ENCODE data around the gene AUNIP.

Gene AUNIP

GRCh38 chr1:25875154-25875855 lies 16.0 kb upstream of the AUNIP start, which contains the start of gene PAQR7:
PAQR7 (minus strand) TSS chr1:25875708; CDS start chr1:25863839, 11,869 bp downstream.
- H3K36me3 Mint-ChIP-seq: no peaks in the 10 kb centered on the region
- peak within 1 kb of the TSS; percentile 85 for H3K4me3 Mint-ChIP-seq
- peaks cover 5% of the 10 kb centered on the region for H3K4me1 Mint-ChIP-seq
- no peaks in the 10 kb centered on the region for H3K27me3 Mint-ChIP-seq
- H3K9me3 Mint-ChIP-seq: no peaks in the 10 kb centered on the region
- peak within 1 kb of the TSS; percentile 26 for H3K27ac Mint-ChIP-seq

- no peaks in the 10 kb centered on the region for H3K27me3 Mint-ChIP-seq
- no peaks in the 10 kb centered on the region for H3K36me3 Mint-ChIP-seq
- peak overlapping the region; percentile 85 for H3K4me3 Mint-ChIP-seq
- no peaks in the 10 kb centered on the region for H3K9me3 Mint-ChIP-seq
- H3K4me1 Mint-ChIP-seq: peaks cover 5% of the 10 kb centered on the region
- no peak overlapping the region for H3K27ac Mint-ChIP-seq
These were observed 15.4 kb upstream of the AUNIP start for GRCh38 chr1:25874635-25875153.

- no peak overlapping the region for H3K27ac Mint-ChIP-seq
- peaks cover 5% of the 10 kb centered on the region for H3K4me1 Mint-ChIP-seq
- no peaks in the 10 kb centered on the region for H3K27me3 Mint-ChIP-seq
- H3K9me3 Mint-ChIP-seq: no peaks in the 10 kb centered on the region
- H3K36me3 Mint-ChIP-seq: no peaks in the 10 kb centered on the region
- H3K4me3 Mint-ChIP-seq: peak overlapping the region; percentile 85
These were observed 15.0 kb upstream of the AUNIP start for GRCh38 chr1:25874209-25874608.

GRCh38 chr1:25873120-25873519 lies 13.9 kb upstream of the AUNIP start:
- Mint-ChIP-seq H3K9me3 (no peaks in the 10 kb centered on the region), H3K4me1 (peaks cover 5% of the 10 kb centered on the region), H3K27ac (no peak overlapping the region), H3K4me3 (no peak overlapping the region), H3K36me3 (no peaks in the 10 kb centered on the region), H3K27me3 (no peaks in the 10 kb centered on the region)

GRCh38 chr1:25872713-25873112 lies 13.5 kb upstream of the AUNIP start:
- H3K4me1 Mint-ChIP-seq: peaks cover 5% of the 10 kb centered on the region
- H3K36me3 Mint-ChIP-seq: no peaks in the 10 kb centered on the region
- no peak overlapping the region for H3K4me3 Mint-ChIP-seq
- no peak overlapping the region for H3K27ac Mint-ChIP-seq
- H3K9me3 Mint-ChIP-seq: no peaks in the 10 kb centered on the region
- H3K27me3 Mint-ChIP-seq: no peaks in the 10 kb centered on the region

GRCh38 chr1:25871704-25872494 lies 12.6 kb upstream of the AUNIP start:
- no peaks in the 10 kb centered on the region for H3K9me3 Mint-ChIP-seq
- H3K27ac Mint-ChIP-seq: no peak overlapping the region
- H3K27me3 Mint-ChIP-seq: no peaks in the 10 kb centered on the region
- H3K4me3 Mint-ChIP-seq: no peak overlapping the region
- H3K4me1 Mint-ChIP-seq: peaks cover 5% of the 10 kb centered on the region
- no peaks in the 10 kb centered on the region for H3K36me3 Mint-ChIP-seq

GRCh38 chr1:25871086-25871703 lies 11.9 kb upstream of the AUNIP start:
- peaks cover 5% of the 10 kb centered on the region for H3K4me1 Mint-ChIP-seq
- H3K36me3 Mint-ChIP-seq: no peaks in the 10 kb centered on the region
- no peak overlapping the region for H3K4me3 Mint-ChIP-seq
- H3K27me3 Mint-ChIP-seq: no peaks in the 10 kb centered on the region
- H3K27ac Mint-ChIP-seq: no peak overlapping the region
- H3K9me3 Mint-ChIP-seq: no peaks in the 10 kb centered on the region

GRCh38 chr1:25870614-25871013 lies 11.4 kb upstream of the AUNIP start:
- no peaks in the 10 kb centered on the region for H3K36me3 Mint-ChIP-seq
- H3K4me1 Mint-ChIP-seq: peaks cover 5% of the 10 kb centered on the region
- no peaks in the 10 kb centered on the region for H3K27me3 Mint-ChIP-seq
- H3K4me3 Mint-ChIP-seq: no peak overlapping the region
- no peaks in the 10 kb centered on the region for H3K9me3 Mint-ChIP-seq
- no peak overlapping the region for H3K27ac Mint-ChIP-seq

- H3K27ac Mint-ChIP-seq: no peak overlapping the region
- no peaks in the 10 kb centered on the region for H3K27me3 Mint-ChIP-seq
- H3K4me1 Mint-ChIP-seq: peaks cover 5% of the 10 kb centered on the region
- H3K9me3 Mint-ChIP-seq: no peaks in the 10 kb centered on the region
- H3K4me3 Mint-ChIP-seq: no peak overlapping the region
- H3K36me3 Mint-ChIP-seq: no peaks in the 10 kb centered on the region
These were observed 10.8 kb upstream of the AUNIP start for GRCh38 chr1:25869909-25870606.

GRCh38 chr1:25867210-25867991 lies 8.1 kb upstream of the AUNIP start:
- H3K9me3 Mint-ChIP-seq: no peaks in the 10 kb centered on the region
- H3K4me3 Mint-ChIP-seq: no peak overlapping the region
- no peaks in the 10 kb centered on the region for H3K36me3 Mint-ChIP-seq
- no peak overlapping the region for H3K27ac Mint-ChIP-seq
- no peaks in the 10 kb centered on the region for H3K27me3 Mint-ChIP-seq
- no peaks in the 10 kb centered on the region for H3K4me1 Mint-ChIP-seq

GRCh38 chr1:25866288-25866687 lies 7.0 kb upstream of the AUNIP start:
- H3K4me1 Mint-ChIP-seq: peaks cover 3% of the 10 kb centered on the region
- no peaks in the 10 kb centered on the region for H3K27me3 Mint-ChIP-seq
- H3K27ac Mint-ChIP-seq: no peak overlapping the region
- no peaks in the 10 kb centered on the region for H3K36me3 Mint-ChIP-seq
- no peaks in the 10 kb centered on the region for H3K9me3 Mint-ChIP-seq
- no peak overlapping the region for H3K4me3 Mint-ChIP-seq

GRCh38 chr1:25864434-25864833 lies 5.2 kb upstream of the AUNIP start:
- Mint-ChIP-seq H3K27ac (no peak overlapping the region), H3K4me1 (peaks cover 15% of the 10 kb centered on the region), H3K4me3 (no peak overlapping the region), H3K9me3 (no peaks in the 10 kb centered on the region), H3K36me3 (no peaks in the 10 kb centered on the region), H3K27me3 (no peaks in the 10 kb centered on the region)

- peaks cover 20% of the 10 kb centered on the region for H3K4me1 Mint-ChIP-seq
- no peak overlapping the region for H3K27ac Mint-ChIP-seq
- no peaks in the 10 kb centered on the region for H3K9me3 Mint-ChIP-seq
- H3K27me3 Mint-ChIP-seq: no peaks in the 10 kb centered on the region
- no peaks in the 10 kb centered on the region for H3K36me3 Mint-ChIP-seq
- no peak overlapping the region for H3K4me3 Mint-ChIP-seq
These were observed 4.4 kb upstream of the AUNIP start for GRCh38 chr1:25863486-25864262.

GRCh38 chr1:25862785-25863485 lies 3.7 kb upstream of the AUNIP start:
- H3K27ac Mint-ChIP-seq: no peak overlapping the region
- H3K4me1 Mint-ChIP-seq: peaks cover 25% of the 10 kb centered on the region
- H3K36me3 Mint-ChIP-seq: no peaks in the 10 kb centered on the region
- no peaks in the 10 kb centered on the region for H3K27me3 Mint-ChIP-seq
- H3K4me3 Mint-ChIP-seq: no peak overlapping the region
- H3K9me3 Mint-ChIP-seq: no peaks in the 10 kb centered on the region

All from activated naive CD4-positive, alpha-beta T cell treated with anti-CD3 and anti-CD28 coated beads, Interleukin-2, amount 50 U/mL, for 24 hours (primary cell).